Measurements from ENCODE around the gene PPP2CA. TPM values are rescaled to one million over a fixed set of nuclear protein-coding genes. Genes with fewer than 3 reads are reported as not detected.

Gene PPP2CA
- total and polyA plus RNA-seq, 9 of the 15 experiments (the other 6 are each of a cell fraction or from before 2014, with no cell fraction given) = 23.0 to 257 (median 109) TPM

DNA sequence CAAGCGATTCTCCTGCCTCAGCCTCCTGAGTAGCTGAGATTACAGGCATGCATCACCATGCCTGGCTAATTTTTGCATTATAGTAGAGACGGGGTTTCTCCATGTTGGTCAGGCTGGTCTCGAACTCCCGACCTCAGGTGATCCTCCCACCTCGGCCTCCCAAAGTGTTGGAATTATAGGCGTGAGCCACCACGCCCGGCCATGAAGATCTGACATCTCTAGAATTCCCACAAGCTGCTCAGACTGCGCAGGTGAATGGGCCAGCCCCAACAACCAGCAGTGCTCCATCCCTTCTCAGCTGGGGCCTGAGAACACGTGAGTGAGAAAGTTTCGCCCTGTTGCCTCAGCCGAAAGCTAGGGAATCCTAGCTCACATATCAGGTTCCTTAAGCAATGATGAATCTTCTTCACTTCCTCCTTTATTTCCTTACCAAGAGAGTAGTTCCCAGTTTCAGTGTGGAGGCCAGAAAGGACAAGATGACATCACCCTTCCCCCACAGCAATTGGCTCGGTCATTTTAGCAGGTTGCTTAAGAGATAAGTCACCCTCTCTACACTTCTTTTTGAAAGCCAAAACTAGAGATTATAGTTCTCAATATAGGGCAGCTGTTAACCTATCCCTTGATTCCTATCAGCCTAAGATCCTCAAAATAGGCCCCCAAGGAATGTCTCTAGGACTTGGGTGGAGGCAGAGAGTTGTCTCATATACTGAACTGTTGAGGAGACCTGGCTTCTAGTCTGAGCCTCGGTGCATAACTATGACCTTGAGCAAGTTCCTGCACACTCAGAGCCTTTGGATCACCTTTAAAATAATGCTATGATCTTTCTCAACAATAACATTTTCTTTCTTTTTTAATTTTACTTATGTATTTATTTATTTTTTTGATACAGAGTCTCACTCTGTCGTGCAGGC lies 23.9 kb upstream of the PPP2CA start (continued):
- no peak for TF ChIP-seq MIER1 (IDR thresholded peaks at IDR 0.05; ENCODE audit: low read depth)
- no peak for TF ChIP-seq MYBL2 (IDR thresholded peaks at IDR 0.05; ENCODE audit: low read depth)
- TF ChIP-seq MYBL2 (CRISPR knock-in tag; IDR thresholded peaks at IDR 0.05; ENCODE audit: borderline replicate concordance) = no peak
- no peak for TF ChIP-seq ZZZ3 (IDR thresholded peaks at IDR 0.05)
- TF ChIP-seq TCF7L2 (IDR thresholded peaks at IDR 0.05; ENCODE audit: low read depth, low read length) = no peak
- peak; percentile 43; the same call in 1 of the 2 replicates for TF ChIP-seq NCOA1 (IDR thresholded peaks at IDR 0.05; ENCODE audit: low read depth)
- no peak for TF ChIP-seq ASH1L (IDR thresholded peaks at IDR 0.05; ENCODE audit: borderline replicate concordance, low read depth, partially characterized antibody)
- no peak for TF ChIP-seq CAMTA2 (CRISPR knock-in tag; conservative IDR thresholded peaks at IDR 0.05)
- TF ChIP-seq, protein P1, sequence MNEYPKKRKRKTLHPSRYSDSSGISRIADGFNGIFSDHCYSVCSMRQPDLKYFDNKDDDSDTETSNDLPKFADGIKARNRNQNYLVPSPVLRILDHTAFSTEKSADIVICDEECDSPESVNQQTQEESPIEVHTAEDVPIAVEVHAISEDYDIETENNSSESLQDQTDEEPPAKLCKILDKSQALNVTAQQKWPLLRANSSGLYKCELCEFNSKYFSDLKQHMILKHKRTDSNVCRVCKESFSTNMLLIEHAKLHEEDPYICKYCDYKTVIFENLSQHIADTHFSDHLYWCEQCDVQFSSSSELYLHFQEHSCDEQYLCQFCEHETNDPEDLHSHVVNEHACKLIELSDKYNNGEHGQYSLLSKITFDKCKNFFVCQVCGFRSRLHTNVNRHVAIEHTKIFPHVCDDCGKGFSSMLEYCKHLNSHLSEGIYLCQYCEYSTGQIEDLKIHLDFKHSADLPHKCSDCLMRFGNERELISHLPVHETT (CRISPR knock-in tag; conservative IDR thresholded peaks at IDR 0.05 in 1 of 2, IDR thresholded peaks at IDR 0.05 in 1 of 2) = no peak
- no peak for TF ChIP-seq ELF4 (CRISPR knock-in tag; IDR thresholded peaks at IDR 0.05)
- TF ChIP-seq MAFK (IDR thresholded peaks at IDR 0.05; ENCODE audit: low read length) = no peak
- no peak for TF ChIP-seq PHF21A (IDR thresholded peaks at IDR 0.05; ENCODE audit: borderline replicate concordance, low read depth)
- no peak for TF ChIP-seq TCF7 (IDR thresholded peaks at IDR 0.05; ENCODE audit: borderline replicate concordance)
- TF ChIP-seq, protein P2, sequence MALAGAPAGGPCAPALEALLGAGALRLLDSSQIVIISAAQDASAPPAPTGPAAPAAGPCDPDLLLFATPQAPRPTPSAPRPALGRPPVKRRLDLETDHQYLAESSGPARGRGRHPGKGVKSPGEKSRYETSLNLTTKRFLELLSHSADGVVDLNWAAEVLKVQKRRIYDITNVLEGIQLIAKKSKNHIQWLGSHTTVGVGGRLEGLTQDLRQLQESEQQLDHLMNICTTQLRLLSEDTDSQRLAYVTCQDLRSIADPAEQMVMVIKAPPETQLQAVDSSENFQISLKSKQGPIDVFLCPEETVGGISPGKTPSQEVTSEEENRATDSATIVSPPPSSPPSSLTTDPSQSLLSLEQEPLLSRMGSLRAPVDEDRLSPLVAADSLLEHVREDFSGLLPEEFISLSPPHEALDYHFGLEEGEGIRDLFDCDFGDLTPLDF (CRISPR knock-in tag; IDR thresholded peaks at IDR 0.05) = no peak
- no peak for TF ChIP-seq SIX5 (IDR thresholded peaks at IDR 0.05; ENCODE audit: borderline replicate concordance in 1 of 2, insufficient read depth in 1 of 2, low read depth in 1 of 2, low read length in 2 of 2)
- no peak for TF ChIP-seq ZNF717 (CRISPR knock-in tag; IDR thresholded peaks at IDR 0.05)
- TF ChIP-seq POLR2AphosphoS2 (IDR thresholded peaks at IDR 0.05; ENCODE audit: low read length) = no peak
- TF ChIP-seq HMGN3 (IDR thresholded peaks at IDR 0.05; ENCODE audit: borderline replicate concordance, extremely low read depth, insufficient read length, low read depth, low read length) = no peak
- no peak for TF ChIP-seq ZNF232 (CRISPR knock-in tag; IDR thresholded peaks at IDR 0.05)
- TF ChIP-seq RAD21 (CRISPR knock-in tag; conservative IDR thresholded peaks at IDR 0.05 in 1 of 2, IDR thresholded peaks at IDR 0.05 in 1 of 2) = peak in 1 of 2 experiments; percentile 34; a peak in 2 of 4 replicates
- no peak for TF ChIP-seq ZNF143 (CRISPR knock-in tag; IDR thresholded peaks at IDR 0.05)
- TF ChIP-seq ARID2 (IDR thresholded peaks at IDR 0.05) = no peak
- TF ChIP-seq ZNF41 (CRISPR knock-in tag; conservative IDR thresholded peaks at IDR 0.05) = no peak
- no peak for TF ChIP-seq PRMT5 (CRISPR knock-in tag; IDR thresholded peaks at IDR 0.05)
- peak; percentile 99 for TF ChIP-seq ATF7 (IDR thresholded peaks at IDR 0.05)
- TF ChIP-seq, protein P3, sequence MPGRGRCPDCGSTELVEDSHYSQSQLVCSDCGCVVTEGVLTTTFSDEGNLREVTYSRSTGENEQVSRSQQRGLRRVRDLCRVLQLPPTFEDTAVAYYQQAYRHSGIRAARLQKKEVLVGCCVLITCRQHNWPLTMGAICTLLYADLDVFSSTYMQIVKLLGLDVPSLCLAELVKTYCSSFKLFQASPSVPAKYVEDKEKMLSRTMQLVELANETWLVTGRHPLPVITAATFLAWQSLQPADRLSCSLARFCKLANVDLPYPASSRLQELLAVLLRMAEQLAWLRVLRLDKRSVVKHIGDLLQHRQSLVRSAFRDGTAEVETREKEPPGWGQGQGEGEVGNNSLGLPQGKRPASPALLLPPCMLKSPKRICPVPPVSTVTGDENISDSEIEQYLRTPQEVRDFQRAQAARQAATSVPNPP (IDR thresholded peaks at IDR 0.05; ENCODE audit: borderline replicate concordance, insufficient read depth, insufficient read length) = no peak

Measured in K562 (cell line).